GM23248 (cell line): ENCODE results near the gene TCF12.

ENCODE experiments used
- EZH2 ChIP-seq: fragments of 200-600 bp; sonication (generic); IDR thresholded peaks from 2 replicates; pipeline ENCODE4 v1.6.1; 2018; ENCODE audit warnings: antibody characterized with exemption, mild to moderate bottlenecking; ENCODE audit not compliant: insufficient read depth, poor library complexity, severe bottlenecking
- EZH2phosphoT487 ChIP-seq: fragments of 200-600 bp; sonication (generic); IDR thresholded peaks from 2 replicates; pipeline ENCODE4 v1.6.1; 2018; ENCODE audit warnings: antibody characterized with exemption, moderate library complexity, mild to moderate bottlenecking, low read depth; ENCODE audit not compliant: insufficient read depth

GRCh38 chr15:57297630-57298029 is 379.2 kb downstream of the TCF12 start:
- TF ChIP-seq EZH2: no peak
- TF ChIP-seq EZH2phosphoT487: no peak
